ENCODE measurements around the gene SBF2.
"Not testable (repeated sequence)": the region's sequence is repeated elsewhere in the genome, so short reads cannot be mapped to it uniquely, and the experiment has no call there.

DNA sequence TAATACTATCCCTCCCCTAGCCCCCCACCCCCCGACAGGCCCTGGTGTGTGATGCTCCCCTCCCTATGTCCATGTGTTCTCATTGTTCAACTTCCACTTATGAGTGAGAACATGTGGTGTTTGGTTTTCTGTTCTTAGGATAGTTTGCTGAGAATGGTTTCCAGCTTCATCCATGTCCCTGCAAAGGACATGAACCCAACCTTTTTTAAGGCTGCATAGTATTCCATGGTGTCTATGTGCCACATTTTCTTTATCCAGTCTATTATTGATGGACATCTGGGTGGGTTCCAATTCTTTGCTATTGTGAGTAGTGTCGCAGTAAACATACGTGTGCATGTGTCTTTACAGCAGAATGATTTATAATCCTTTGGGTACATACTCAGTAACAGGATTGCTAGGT is 29.3 kb downstream of the SBF2 start:
- TF ChIP-seq, protein P1, sequence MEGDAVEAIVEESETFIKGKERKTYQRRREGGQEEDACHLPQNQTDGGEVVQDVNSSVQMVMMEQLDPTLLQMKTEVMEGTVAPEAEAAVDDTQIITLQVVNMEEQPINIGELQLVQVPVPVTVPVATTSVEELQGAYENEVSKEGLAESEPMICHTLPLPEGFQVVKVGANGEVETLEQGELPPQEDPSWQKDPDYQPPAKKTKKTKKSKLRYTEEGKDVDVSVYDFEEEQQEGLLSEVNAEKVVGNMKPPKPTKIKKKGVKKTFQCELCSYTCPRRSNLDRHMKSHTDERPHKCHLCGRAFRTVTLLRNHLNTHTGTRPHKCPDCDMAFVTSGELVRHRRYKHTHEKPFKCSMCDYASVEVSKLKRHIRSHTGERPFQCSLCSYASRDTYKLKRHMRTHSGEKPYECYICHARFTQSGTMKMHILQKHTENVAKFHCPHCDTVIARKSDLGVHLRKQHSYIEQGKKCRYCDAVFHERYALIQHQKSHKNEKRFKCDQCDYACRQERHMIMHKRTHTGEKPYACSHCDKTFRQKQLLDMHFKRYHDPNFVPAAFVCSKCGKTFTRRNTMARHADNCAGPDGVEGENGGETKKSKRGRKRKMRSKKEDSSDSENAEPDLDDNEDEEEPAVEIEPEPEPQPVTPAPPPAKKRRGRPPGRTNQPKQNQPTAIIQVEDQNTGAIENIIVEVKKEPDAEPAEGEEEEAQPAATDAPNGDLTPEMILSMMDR (conservative IDR thresholded peaks at IDR 0.05) = not testable (repeated sequence)
- TF ChIP-seq ZFX (IDR thresholded peaks at IDR 0.05) = not testable (repeated sequence)

All from C4-2B (cell line).